GM21723 (cell line): ENCODE measurements around the gene PGD.
"Not testable (repeated sequence)": the region's sequence is repeated elsewhere in the genome, so short reads cannot be mapped to it uniquely, and the experiment has no call there.

ENCODE experiments used
- ATAC-seq: cut with Tn5 transposase; IDR thresholded peaks from one replicate; pipeline ENCODE4 v1.9.1; 2021; ENCODE audit warnings: mild to moderate bottlenecking, moderate library complexity; ENCODE audit not compliant: unreplicated experiment

The PGD gene

GRCh38 chr1:10433790-10434189 lies 34.9 kb downstream of the PGD start:
- ATAC-seq: no peak

GRCh38 chr1:10434590-10434989 lies 35.7 kb downstream of the PGD start:
- ATAC-seq: no peak

GRCh38 chr1:10437052-10437451 lies 38.2 kb downstream of the PGD start:
- ATAC-seq: no peak

GRCh38 chr1:10438677-10439163 lies 39.9 kb downstream of the PGD start:
- no peak for ATAC-seq

- ATAC-seq: no peak
Observed at GRCh38 chr1:10440305-10440704, 41.4 kb downstream of the PGD start.

- no peak for ATAC-seq
Observed at GRCh38 chr1:10440794-10441193, 41.9 kb downstream of the PGD start.

GRCh38 chr1:10444248-10444647 lies 45.4 kb downstream of the PGD start:
- no peak for ATAC-seq

GRCh38 chr1:10444795-10445397 lies 46.0 kb downstream of the PGD start:
- no peak for ATAC-seq

- ATAC-seq: no peak
Observed at GRCh38 chr1:10446790-10447422, 48.0 kb downstream of the PGD start.

GRCh38 chr1:10449751-10450150 lies 50.9 kb downstream of the PGD start, which contains the start of gene CORT:
CORT (plus strand) TSS chr1:10450031; CDS start chr1:10450224, 193 bp downstream.
- ATAC-seq: no peak

GRCh38 chr1:10450156-10450814 lies 51.4 kb downstream of the PGD start:
- no peak for ATAC-seq

- ATAC-seq: no peak
Observed at GRCh38 chr1:10450836-10451235, 52.0 kb downstream of the PGD start.

- no peak for ATAC-seq
Observed at GRCh38 chr1:10451287-10451686, 52.4 kb downstream of the PGD start.

GRCh38 chr1:10456048-10456447 lies 57.2 kb downstream of the PGD start:
- ATAC-seq: no peak

GRCh38 chr1:10456661-10457060 lies 57.8 kb downstream of the PGD start:
- no peak for ATAC-seq

GRCh38 chr1:10457462-10457861 lies 58.6 kb downstream of the PGD start:
- not testable (repeated sequence) for ATAC-seq

GRCh38 chr1:10457875-10458274 lies 59.0 kb downstream of the PGD start:
- no peak for ATAC-seq

- no peak for ATAC-seq
Observed at GRCh38 chr1:10459184-10459583, 60.3 kb downstream of the PGD start.

- ATAC-seq: no peak
Observed at GRCh38 chr1:10467078-10467477, 68.2 kb downstream of the PGD start.

- no peak for ATAC-seq
Observed at GRCh38 chr1:10470043-10470442, 71.2 kb downstream of the PGD start.
